Measurements from ENCODE around the gene ACOX1.

The ACOX1 gene

DNA sequence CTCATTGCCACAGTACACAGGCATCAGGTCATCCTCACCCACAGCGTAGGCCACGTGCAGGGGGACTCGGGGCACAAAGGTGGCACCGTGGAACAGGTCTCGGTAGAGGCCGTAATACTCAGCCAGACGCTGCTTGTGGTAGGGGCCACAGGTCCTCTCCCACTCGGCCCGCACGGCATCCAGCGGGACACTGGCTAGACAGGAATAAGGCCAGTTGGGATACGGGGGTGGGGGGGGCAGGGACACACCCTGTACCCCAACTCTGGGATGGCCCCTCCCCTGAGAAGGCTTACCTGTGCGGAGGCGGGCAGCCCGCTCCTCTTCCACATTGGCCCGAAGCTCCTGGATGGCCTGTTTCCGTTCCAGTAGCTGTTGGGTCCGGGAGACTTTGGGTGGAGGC lies 77.2 kb downstream of the ACOX1 start:
- no peak for TF ChIP-seq YY1 (tag by site-specific recombination; IDR thresholded peaks at IDR 0.05)
- TF ChIP-seq ZNF600 (tag by site-specific recombination; IDR thresholded peaks at IDR 0.05): no peak
- TF ChIP-seq ZBTB11 (tag by site-specific recombination; conservative IDR thresholded peaks at IDR 0.05; ENCODE audit: low read depth): no peak
- no peak for TF ChIP-seq ZNF560 (tag by site-specific recombination; IDR thresholded peaks at IDR 0.05; ENCODE audit: borderline replicate concordance)
- no peak for TF ChIP-seq OSR2 (tag by site-specific recombination; IDR thresholded peaks at IDR 0.05)
- Histone ChIP-seq H3K9me3 (ENCODE audit: control insufficient read depth, insufficient read depth, low read depth, low read length) (no peaks in the 10 kb centered on the region), H3K27ac (ENCODE audit: extremely low read depth, low read depth, low read length) (no peak overlapping the region), H3K36me3 (ENCODE audit: control insufficient read depth in 2 of 2, insufficient read depth in 1 of 2, low read length in 2 of 2) (peaks cover 31 to 58% of the 10 kb centered on the region in 2 experiments), H3K4me3 (ENCODE audit: low read depth, low read length) (no peak overlapping the region), H3K4me1 (ENCODE audit: control insufficient read depth, insufficient read depth, low read length) (peaks cover 13% of the 10 kb centered on the region)
- ChIA-PET POLR2A (interaction anchor here (1.1 kb wide), 1 partner anchor 46 kb away, joined by 4 read pairs; the partner anchor contains the start of gene WBP2), CTCF (interaction anchor here (0.7 to 11.4 kb wide), 3 partner anchors 12 to 101 kb away, joined by 3 to 224 read pairs (median 3); partner anchors contain the start of gene CDK3)

DNA sequence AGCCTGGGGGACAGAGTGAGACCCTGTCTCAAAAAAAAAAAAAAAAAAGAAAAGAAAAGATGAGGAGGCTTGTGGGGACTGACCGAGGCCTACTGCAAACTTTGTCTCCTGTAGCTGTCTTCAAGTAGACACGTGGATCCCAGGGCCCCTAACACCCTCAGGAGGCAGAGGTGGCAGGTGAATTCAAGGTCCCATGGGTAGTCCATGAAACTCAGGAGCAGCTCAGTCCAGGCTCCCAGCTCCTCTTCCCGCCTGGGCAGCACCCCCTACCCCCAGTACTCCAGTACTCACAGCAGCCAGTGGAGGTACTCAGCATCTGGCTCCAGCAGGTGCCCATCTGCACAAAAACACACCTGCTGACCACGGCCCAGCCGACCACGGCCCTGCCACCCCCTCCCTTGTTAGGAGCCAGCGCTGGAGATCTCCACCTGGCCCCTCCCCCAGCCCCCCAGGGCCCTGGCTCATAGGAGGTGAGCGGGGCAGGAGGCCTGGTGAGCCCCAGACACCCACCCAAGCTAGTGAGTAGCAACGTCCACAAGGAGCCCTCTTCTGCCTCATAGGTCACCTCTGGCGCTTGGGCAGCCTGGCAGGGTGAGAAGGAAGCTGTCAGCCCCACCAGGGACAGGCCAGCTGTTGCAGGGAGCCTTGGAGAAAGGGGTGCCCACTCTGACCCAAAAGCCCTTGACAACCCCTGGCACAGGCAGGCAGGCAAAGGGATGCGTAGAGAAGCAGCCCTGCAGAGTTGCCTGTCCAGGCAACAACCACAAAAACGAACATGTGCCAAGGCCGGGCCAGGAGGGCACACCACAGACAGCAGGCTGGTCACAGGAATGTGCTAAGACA lies 78.1 kb downstream of the ACOX1 start:
- ChIA-PET CTCF (interaction anchor here (0.7 kb wide), 2 partner anchors 51 to 100 kb away, joined by 3 read pairs; partner anchors contain the start of gene CDK3), POLR2A (interaction anchor here (0.7 to 1.2 kb wide), 3 partner anchors 10 to 125 kb away, joined by 3 to 5 read pairs (median 4); partner anchors contain the start of gene WBP2)
- Histone ChIP-seq H3K36me3 (ENCODE audit: control insufficient read depth in 2 of 2, insufficient read depth in 1 of 2, low read length in 2 of 2) (peaks cover 31 to 58% of the 10 kb centered on the region in 2 experiments), H3K9me3 (ENCODE audit: control insufficient read depth, insufficient read depth, low read depth, low read length) (no peaks in the 10 kb centered on the region), H3K4me1 (ENCODE audit: control insufficient read depth, insufficient read depth, low read length) (peaks cover 13% of the 10 kb centered on the region), H3K27ac (ENCODE audit: extremely low read depth, low read depth, low read length) (no peak overlapping the region), H3K4me3 (ENCODE audit: low read depth, low read length) (no peak overlapping the region)
- no peak for TF ChIP-seq ZNF830 (tag by site-specific recombination; IDR thresholded peaks at IDR 0.05; ENCODE audit: low read depth)
- TF ChIP-seq SETDB1 (IDR thresholded peaks at IDR 0.05; ENCODE audit: insufficient read length, low read length): no peak
- no peak for TF ChIP-seq YY2 (tag by site-specific recombination; IDR thresholded peaks at IDR 0.05)
- TF ChIP-seq, protein P1, sequence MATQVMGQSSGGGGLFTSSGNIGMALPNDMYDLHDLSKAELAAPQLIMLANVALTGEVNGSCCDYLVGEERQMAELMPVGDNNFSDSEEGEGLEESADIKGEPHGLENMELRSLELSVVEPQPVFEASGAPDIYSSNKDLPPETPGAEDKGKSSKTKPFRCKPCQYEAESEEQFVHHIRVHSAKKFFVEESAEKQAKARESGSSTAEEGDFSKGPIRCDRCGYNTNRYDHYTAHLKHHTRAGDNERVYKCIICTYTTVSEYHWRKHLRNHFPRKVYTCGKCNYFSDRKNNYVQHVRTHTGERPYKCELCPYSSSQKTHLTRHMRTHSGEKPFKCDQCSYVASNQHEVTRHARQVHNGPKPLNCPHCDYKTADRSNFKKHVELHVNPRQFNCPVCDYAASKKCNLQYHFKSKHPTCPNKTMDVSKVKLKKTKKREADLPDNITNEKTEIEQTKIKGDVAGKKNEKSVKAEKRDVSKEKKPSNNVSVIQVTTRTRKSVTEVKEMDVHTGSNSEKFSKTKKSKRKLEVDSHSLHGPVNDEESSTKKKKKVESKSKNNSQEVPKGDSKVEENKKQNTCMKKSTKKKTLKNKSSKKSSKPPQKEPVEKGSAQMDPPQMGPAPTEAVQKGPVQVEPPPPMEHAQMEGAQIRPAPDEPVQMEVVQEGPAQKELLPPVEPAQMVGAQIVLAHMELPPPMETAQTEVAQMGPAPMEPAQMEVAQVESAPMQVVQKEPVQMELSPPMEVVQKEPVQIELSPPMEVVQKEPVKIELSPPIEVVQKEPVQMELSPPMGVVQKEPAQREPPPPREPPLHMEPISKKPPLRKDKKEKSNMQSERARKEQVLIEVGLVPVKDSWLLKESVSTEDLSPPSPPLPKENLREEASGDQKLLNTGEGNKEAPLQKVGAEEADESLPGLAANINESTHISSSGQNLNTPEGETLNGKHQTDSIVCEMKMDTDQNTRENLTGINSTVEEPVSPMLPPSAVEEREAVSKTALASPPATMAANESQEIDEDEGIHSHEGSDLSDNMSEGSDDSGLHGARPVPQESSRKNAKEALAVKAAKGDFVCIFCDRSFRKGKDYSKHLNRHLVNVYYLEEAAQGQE (tag by site-specific recombination; IDR thresholded peaks at IDR 0.05): no peak
- TF ChIP-seq ZNF544 (tag by site-specific recombination; IDR thresholded peaks at IDR 0.05): no peak
- TF ChIP-seq ZBTB1 (tag by site-specific recombination; IDR thresholded peaks at IDR 0.05): no peak

DNA sequence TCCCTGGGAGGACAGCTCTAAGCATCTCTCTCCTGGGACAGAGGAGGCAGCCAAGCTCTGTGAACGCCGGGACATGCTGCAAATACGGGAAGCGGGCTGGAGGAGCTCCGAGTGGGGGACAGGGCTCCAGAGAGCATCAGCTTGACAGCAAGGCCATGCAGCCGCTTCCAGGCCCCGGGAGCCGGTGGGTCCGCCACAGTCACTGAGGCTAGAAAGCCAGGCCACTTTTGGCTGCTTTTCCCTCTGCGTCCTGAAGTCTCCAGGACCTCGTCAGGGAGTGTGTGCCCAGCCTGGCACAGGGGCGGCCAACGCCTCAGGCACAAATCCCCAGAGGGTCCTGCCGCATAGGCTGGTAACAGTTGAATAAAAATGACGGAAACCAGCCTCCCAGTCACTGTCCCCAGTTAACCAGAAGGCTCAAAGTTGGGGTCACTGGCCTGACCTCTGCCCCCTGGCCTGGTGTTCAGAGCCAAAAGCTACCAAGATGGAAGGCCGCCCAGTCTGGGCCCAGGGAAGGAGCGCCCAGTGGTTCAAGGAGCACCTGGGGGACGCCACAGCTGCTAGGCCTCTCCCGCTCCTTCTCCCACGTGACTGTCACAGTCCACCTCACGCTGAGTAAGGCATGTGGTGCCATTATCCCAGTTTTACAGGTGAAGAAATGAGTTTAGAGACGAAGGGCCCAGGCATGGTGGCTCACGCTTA lies 79.0 kb downstream of the ACOX1 start:
- H3K4me1 ChIP-seq (ENCODE audit: control insufficient read depth, insufficient read depth, low read length): peaks cover 17% of the 10 kb centered on the region
- H3K36me3 ChIP-seq (ENCODE audit: control insufficient read depth in 2 of 2, insufficient read depth in 1 of 2, low read length in 2 of 2): peaks cover 31 to 58% of the 10 kb centered on the region in 2 experiments
- ChIA-PET POLR2A (interaction anchor here (0.7 to 1.2 kb wide), 2 partner anchors 9 to 124 kb away, joined by 3 to 5 read pairs; no protein-coding TSS in a partner anchor), CTCF (interaction anchor here (0.7 to 4.0 kb wide), 5 partner anchors 44 to 105 kb away, joined by 3 to 18 read pairs (median 3); partner anchors contain the start of gene CDK3)
- H3K4me3 ChIP-seq (ENCODE audit: low read depth, low read length): no peak overlapping the region
- peak overlapping the region; percentile 16; the same call in 1 of the 2 replicates for H3K27ac ChIP-seq (ENCODE audit: extremely low read depth, low read depth, low read length)
- H3K9me3 ChIP-seq (ENCODE audit: control insufficient read depth, insufficient read depth, low read depth, low read length): no peaks in the 10 kb centered on the region
- TF ChIP-seq ZNF585B (tag by site-specific recombination; IDR thresholded peaks at IDR 0.05) (no peak), PRDM2 (tag by site-specific recombination; IDR thresholded peaks at IDR 0.05; ENCODE audit: borderline replicate concordance) (no peak), TCF7L2 (IDR thresholded peaks at IDR 0.05; ENCODE audit: borderline replicate concordance, low read depth, low read length) (no peak)

Data from HEK293 (cell line).